CD1c-positive myeloid dendritic cell (primary cell): Measurements from ENCODE around the gene TSFM.

Experiments
- DNase-seq: peaks from one replicate; pipeline ENCODE4 v3.0.0-alpha.2; 2016; ENCODE audit errors: extremely low spot score

TSFM gene

GRCh38 chr12:57780284-57780897 lies 2.2 kb upstream of the TSFM start:
- DNase-seq: no peak

- peak; percentile 58 for DNase-seq
Measured at GRCh38 chr12:57781244-57781643, 1.3 kb upstream of the TSFM start.

DNA sequence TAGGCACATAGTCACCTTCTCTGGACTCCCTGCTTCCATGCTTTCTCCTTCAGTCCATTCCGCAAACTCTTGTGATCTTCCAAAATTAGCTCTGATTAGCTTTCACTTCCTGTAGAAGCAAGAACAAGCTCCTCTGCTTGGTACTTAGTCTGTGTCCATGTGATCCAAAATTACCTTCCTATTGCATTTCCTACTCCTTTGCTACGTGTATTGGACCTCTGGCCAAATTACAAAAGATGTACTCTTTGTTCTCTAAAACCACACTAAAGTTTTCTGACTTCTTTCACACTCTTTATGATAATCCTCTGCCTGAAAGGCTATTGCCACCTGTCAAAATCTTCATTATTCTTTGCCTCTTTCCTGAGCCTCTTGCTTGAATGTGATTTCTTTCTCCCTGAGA lies 786 bp upstream of the TSFM start:
- peak; percentile 34 for DNase-seq

DNA sequence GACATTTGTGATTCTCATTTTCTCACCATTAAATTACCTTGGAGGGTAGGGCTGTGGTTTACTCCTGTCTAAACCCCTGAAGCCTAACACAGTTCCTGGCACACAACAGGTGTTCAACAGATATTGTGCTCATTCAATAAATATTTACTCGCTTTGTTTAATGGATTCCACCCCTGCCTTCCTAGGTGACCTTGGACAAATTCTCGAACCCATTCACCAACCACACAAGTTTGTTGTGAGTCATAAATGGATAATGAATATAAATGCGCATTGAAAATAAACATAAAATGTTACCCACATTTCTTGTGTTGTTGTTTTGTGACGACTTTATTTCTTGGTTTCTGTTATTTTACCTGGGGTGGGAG lies 362 bp upstream of the TSFM start:
- no peak for DNase-seq

GRCh38 chr12:57783466-57783801 lies 847 bp downstream of the TSFM start:
- no peak for DNase-seq

DNA sequence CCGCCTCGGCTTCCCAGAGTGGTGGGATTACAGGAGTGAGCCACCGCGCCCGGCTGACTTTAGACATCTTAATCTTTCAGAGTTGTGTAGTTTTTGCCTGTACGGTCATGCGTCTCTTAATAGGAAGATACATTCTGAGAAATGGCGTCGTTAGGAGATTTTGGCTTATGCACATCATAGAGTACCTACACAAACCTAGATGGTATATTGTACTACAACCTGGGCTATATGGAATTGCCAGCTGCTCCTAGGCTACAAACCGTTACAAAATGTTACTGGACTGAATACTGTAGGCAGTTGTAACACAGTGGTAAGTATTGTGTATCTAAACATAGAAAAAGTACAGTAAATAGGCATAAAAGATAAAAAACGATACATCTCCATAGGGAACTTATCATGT lies 1.3 kb downstream of the TSFM start:
- DNase-seq: no peak

GRCh38 chr12:57793920-57794319 lies 11.3 kb downstream of the TSFM start:
- DNase-seq: peak; percentile 35

DNA sequence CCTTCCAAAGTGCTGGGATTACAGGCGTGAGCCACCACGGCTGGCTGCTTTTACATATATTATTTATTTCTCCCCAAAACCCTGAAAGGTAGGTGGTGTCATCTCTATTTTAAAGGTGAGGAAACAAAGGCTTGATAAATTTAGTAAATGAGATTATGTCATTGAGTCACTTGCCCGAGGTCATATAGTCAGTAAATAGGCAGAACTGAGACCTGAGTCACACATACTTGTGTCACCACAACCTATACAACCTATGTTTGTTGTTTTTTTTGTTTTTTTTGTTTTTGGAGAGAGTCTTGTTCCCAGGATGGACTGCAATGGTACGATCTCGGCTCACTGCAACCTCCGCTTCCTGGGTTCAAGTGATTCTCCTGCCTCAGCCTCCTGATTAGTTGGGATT lies 12.8 kb downstream of the TSFM start:
- DNase-seq: no peak

- no peak for DNase-seq
Measured at GRCh38 chr12:57796996-57797395, 14.4 kb downstream of the TSFM start.

- DNase-seq: peak; percentile 71
Measured at GRCh38 chr12:57797933-57798332, 15.3 kb downstream of the TSFM start.

DNA sequence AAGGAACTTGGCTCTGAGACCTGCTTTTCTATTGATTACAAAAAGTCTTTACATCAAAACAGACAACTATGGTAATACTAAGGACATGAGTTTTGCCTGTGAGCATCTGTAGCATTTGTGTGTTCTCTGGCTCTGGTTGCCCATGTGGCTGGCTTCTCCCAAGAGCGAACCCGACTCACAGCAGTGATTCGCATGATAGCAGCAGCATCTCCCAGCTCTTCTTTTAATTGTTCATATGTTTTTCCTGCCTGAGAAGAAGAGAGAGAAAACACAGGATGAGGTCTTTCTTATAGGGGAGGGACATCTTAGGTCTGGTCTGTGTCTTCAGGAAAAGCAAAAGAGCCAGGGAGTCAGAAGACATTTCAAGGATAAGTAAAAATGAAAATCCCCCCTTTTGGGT lies 18.4 kb downstream of the TSFM start:
- DNase-seq: no peak

DNA sequence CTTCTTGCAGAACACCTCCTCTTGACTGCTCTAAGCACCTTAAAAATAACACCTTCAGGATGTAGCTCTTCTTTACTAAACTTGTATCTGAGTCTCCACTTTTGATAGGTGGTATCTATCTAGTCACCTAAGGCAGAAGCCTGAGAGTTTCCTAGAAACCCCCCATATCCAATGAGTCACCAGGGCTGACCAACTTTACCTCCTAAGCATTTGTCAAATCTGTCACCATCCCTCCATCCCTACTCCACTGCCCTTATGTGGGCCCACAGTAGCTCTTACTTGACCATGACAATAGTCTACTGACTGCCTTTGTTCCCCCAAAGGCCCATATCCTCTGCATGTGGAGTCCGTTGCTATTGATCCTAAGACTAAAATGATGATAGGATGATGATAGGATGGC lies 20.0 kb downstream of the TSFM start:
- no peak for DNase-seq

DNA sequence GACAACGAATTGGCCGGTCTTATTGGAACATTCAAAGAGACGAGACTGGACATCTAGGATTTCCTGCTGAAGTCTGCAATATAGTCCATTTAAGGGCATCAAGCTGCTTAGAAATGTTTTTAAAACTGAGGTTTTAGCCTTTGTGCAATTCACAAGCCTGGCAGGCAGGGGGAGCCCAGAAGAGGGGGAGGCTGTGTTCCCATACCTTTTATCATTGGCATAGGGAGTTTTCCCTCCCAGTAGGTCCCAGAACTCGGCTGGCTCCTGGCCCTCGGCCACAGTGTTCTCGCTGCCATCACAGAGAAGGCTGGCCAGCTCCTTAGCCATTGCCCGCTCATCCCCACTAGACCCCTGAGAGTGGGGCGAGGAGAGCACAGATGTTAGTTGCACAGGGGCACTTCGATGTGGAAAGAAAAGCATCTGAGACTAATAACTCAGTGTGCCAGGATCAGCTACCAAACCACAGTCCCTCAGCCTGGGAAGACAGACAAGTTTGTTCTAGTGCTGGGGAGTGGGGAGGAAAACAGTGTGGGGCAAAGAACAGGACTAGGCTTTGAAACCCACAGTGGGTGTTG lies 20.8 kb downstream of the TSFM start:
- DNase-seq: peak; percentile 33

DNA sequence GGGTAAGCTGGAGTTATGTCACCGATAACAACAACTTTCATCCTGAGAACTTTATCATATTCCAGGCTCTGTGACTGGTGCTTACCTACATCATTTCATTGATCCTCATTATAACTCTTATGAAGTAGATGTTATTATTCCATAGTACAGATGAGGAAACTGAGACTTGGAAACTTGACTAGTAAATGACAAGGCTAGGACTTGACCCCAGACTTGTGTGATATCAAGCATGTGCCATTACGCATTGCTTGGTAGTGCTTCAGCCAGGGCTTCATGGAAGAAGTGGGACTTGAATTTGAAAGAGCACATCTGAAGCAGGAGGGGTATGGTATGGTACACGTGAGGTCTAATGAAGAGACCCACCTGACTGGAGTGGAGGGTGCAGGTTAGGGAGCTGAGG lies 24.1 kb downstream of the TSFM start:
- no peak for DNase-seq

GRCh38 chr12:57807285-57807684 lies 24.7 kb downstream of the TSFM start:
- DNase-seq: no peak

GRCh38 chr12:57808351-57808750 lies 25.8 kb downstream of the TSFM start:
- no peak for DNase-seq

DNA sequence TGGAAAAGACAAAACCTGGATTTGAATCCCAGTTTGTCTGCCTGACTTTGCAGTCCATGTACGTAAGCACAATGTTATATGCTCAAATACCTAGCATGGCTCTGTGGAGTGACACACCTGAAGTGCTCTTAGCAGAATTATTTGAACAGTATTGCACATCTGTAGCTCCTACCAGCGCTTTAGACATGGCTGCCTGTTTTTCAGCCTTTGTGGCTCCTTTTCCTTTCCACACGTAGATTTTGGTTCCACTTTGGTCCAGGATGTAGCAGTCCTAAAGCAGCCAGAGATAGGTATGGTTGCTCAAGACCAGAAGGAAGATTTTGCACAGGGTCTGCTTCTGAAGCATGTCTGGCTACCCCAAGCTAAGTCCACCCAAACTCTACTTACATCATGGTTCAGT lies 26.8 kb downstream of the TSFM start:
- no peak for DNase-seq

GRCh38 chr12:57810450-57810849 lies 27.9 kb downstream of the TSFM start:
- DNase-seq: no peak

DNA sequence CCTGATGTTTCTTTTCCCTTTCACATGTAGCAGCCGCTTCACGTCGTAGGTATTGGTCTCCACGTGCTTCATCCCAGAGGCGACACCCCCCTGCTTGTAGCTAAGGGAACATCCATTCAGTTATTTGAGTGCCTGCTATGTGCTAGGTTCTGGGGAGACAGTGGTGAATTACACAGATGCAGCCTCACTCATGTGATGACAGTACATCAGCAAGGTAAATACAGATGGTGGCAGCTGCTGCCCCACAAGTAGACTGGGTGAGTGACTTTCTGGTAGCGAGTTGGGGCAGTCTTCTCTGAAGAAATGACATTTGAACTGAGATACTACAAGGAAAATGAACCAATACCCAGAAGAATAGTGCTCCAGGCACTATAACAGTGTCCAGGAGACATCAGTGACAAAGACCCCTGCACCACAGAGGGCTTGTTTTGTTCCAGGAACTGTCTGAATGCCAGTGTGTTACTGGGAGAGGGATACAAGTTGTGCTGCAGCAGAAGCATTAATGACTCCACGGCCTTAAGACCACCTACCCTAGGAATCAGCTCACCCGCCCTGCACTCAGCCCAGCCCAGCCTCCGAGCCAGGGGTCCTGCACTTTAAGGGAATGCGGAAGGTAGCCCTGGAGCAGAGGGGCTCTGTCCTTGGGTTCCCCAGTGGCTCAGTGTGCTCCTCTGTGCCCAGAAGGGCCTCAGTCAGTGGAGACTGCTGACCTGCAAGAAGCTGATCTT lies 28.6 kb downstream of the TSFM start:
- DNase-seq: no peak

GRCh38 chr12:57813111-57813970 lies 30.8 kb downstream of the TSFM start:
- no peak for DNase-seq

GRCh38 chr12:57813971-57814772 lies 31.6 kb downstream of the TSFM start:
- DNase-seq: no peak
